Endometrium (tissue), 2 donors: Measurements from ENCODE around the gene ITGB2.
"Not testable (repeated sequence)": the region's sequence is repeated elsewhere in the genome, so short reads cannot be mapped to it uniquely, and the experiment has no call there.

Experiments
- FAIRE-seq: peaks from 2 replicates; lab custom pipeline; 2012; peaks lifted over from hg19 to GRCh38; lab: Jason Lieb, UNC
- donor health status: control.
- donor health status: control.

ITGB2 gene

GRCh38 chr21:44926331-44927101 is 5.8 kb upstream of the ITGB2 start:
- no peak for FAIRE-seq

GRCh38 chr21:44925378-44925755 is 4.7 kb upstream of the ITGB2 start:
- no peak for FAIRE-seq

GRCh38 chr21:44924606-44925377 is 4.1 kb upstream of the ITGB2 start:
- FAIRE-seq = no peak

- no peak for FAIRE-seq
Measured at GRCh38 chr21:44923480-44924084, 2.9 kb upstream of the ITGB2 start.

GRCh38 chr21:44921928-44922327 is 1.2 kb upstream of the ITGB2 start:
- FAIRE-seq = no peak

- no peak for FAIRE-seq
Measured at GRCh38 chr21:44919913-44920693, 596 bp downstream of the ITGB2 start.

- no peak for FAIRE-seq
Measured at GRCh38 chr21:44919111-44919912, 1.4 kb downstream of the ITGB2 start.

GRCh38 chr21:44918581-44919033 is 2.1 kb downstream of the ITGB2 start:
- no peak for FAIRE-seq

GRCh38 chr21:44918107-44918470 is 2.6 kb downstream of the ITGB2 start:
- no peak for FAIRE-seq

GRCh38 chr21:44917446-44918106 is 3.1 kb downstream of the ITGB2 start:
- no peak for FAIRE-seq

- no peak for FAIRE-seq
Measured at GRCh38 chr21:44916965-44917364, 3.7 kb downstream of the ITGB2 start.

GRCh38 chr21:44914176-44914874 is 6.4 kb downstream of the ITGB2 start:
- FAIRE-seq = no peak

GRCh38 chr21:44913425-44914175 is 7.1 kb downstream of the ITGB2 start:
- no peak for FAIRE-seq

- not testable (repeated sequence) for FAIRE-seq
Measured at GRCh38 chr21:44912506-44913412, 7.9 kb downstream of the ITGB2 start.

- FAIRE-seq = no peak
Measured at GRCh38 chr21:44912158-44912473, 8.6 kb downstream of the ITGB2 start.

- no peak for FAIRE-seq
Measured at GRCh38 chr21:44911384-44912157, 9.1 kb downstream of the ITGB2 start.

GRCh38 chr21:44911068-44911383 is 9.7 kb downstream of the ITGB2 start:
- FAIRE-seq = no peak
